ENCODE results near the gene IQCK.

DNA sequence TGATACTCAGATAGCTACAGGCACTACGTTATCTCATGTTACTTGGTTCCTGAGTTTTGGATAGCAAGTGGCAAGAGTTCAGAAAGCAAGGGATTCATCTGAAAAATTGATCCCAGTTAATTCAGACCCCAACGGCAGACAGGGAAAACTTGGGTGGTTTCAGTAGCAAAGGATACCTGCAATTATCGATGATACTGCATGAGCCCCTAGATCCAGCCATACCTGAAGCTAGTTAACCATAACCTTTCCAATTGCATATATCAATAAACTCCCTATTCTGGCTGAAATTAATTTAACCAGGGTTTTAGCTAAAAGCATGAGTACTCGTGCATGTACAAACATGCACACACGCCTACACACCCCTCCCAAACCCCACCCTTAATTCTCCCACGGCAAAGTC, 4.4 kb upstream of the IQCK start:
- TF ChIP-seq, protein P1, sequence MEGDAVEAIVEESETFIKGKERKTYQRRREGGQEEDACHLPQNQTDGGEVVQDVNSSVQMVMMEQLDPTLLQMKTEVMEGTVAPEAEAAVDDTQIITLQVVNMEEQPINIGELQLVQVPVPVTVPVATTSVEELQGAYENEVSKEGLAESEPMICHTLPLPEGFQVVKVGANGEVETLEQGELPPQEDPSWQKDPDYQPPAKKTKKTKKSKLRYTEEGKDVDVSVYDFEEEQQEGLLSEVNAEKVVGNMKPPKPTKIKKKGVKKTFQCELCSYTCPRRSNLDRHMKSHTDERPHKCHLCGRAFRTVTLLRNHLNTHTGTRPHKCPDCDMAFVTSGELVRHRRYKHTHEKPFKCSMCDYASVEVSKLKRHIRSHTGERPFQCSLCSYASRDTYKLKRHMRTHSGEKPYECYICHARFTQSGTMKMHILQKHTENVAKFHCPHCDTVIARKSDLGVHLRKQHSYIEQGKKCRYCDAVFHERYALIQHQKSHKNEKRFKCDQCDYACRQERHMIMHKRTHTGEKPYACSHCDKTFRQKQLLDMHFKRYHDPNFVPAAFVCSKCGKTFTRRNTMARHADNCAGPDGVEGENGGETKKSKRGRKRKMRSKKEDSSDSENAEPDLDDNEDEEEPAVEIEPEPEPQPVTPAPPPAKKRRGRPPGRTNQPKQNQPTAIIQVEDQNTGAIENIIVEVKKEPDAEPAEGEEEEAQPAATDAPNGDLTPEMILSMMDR (IDR thresholded peaks at IDR 0.05; ENCODE audit: low read depth, low read length) = no peak
- TF ChIP-seq EZH2phosphoT487 (IDR thresholded peaks at IDR 0.05; ENCODE audit: low read depth) = no peak
